T-helper 1 cell (primary cell): ENCODE data around the gene LAMC3.
"Not testable (repeated sequence)": the region's sequence is repeated elsewhere in the genome, so short reads cannot be mapped to it uniquely, and the experiment has no call there.

ENCODE experiments used
- DNase-seq, 5 donors: peaks; one replicate each; pipeline ENCODE4 v3.0.0-alpha.2; 2012 to 2020

Gene LAMC3

GRCh38 chr9:131031005-131031641 lies 22.1 kb downstream of the LAMC3 start:
- no peak for DNase-seq

- no peak for DNase-seq
Observed at GRCh38 chr9:131031642-131032005, 22.6 kb downstream of the LAMC3 start.

GRCh38 chr9:131032384-131032783 lies 23.4 kb downstream of the LAMC3 start:
- no peak for DNase-seq

- DNase-seq = no peak
Observed at GRCh38 chr9:131033269-131034224, 24.6 kb downstream of the LAMC3 start.

- no peak for DNase-seq
Observed at GRCh38 chr9:131034268-131034667, 25.3 kb downstream of the LAMC3 start.

GRCh38 chr9:131034749-131035148 lies 25.8 kb downstream of the LAMC3 start:
- not testable (repeated sequence) for DNase-seq

GRCh38 chr9:131035548-131035947 lies 26.6 kb downstream of the LAMC3 start:
- DNase-seq = no peak

- no peak for DNase-seq
Observed at GRCh38 chr9:131036071-131036470, 27.1 kb downstream of the LAMC3 start.

GRCh38 chr9:131036529-131037334 lies 27.8 kb downstream of the LAMC3 start:
- no peak for DNase-seq

GRCh38 chr9:131037335-131038255 lies 28.6 kb downstream of the LAMC3 start:
- DNase-seq = no peak

GRCh38 chr9:131038256-131039128 lies 29.5 kb downstream of the LAMC3 start:
- DNase-seq = no peak

GRCh38 chr9:131039129-131039954 lies 30.4 kb downstream of the LAMC3 start:
- DNase-seq = no peak

- DNase-seq = no peak
Observed at GRCh38 chr9:131042666-131043065, 33.7 kb downstream of the LAMC3 start.

- DNase-seq = no peak
Observed at GRCh38 chr9:131043087-131043486, 34.1 kb downstream of the LAMC3 start.

- no peak for DNase-seq
Observed at GRCh38 chr9:131043646-131044045, 34.7 kb downstream of the LAMC3 start.

- peak in 1 of 5 donors; percentile 15 for DNase-seq
Observed at GRCh38 chr9:131045300-131046092, 36.5 kb downstream of the LAMC3 start.

- no peak for DNase-seq
Observed at GRCh38 chr9:131046093-131046380, 37.1 kb downstream of the LAMC3 start.

- peak in 4 of 5 donors; percentile 44 to 79 (median 52) for DNase-seq
Observed at GRCh38 chr9:131046581-131047202, 37.7 kb downstream of the LAMC3 start.

GRCh38 chr9:131048332-131048731 lies 39.4 kb downstream of the LAMC3 start:
- DNase-seq = no peak
